T-helper 2 cell treated with Interferon-gamma antibody and Interleukin-4, amounts not matched to agents 5 μg/mL and 100 μg/mL, for 36 hours (primary cell): ENCODE measurements around the gene PLPP3.

ENCODE experiments used
- DNase-seq: peaks from one replicate; pipeline ENCODE4 v3.0.0; 2021; ENCODE audit warnings: low spot score
- H3K27ac Mint-ChIP-seq: one replicate; pipeline ENCODE4 v1.8.0; 2021; ENCODE audit warnings: mild to moderate bottlenecking, mixed read lengths
- H3K27me3 Mint-ChIP-seq: one replicate; pipeline ENCODE4 v1.8.0; 2021; ENCODE audit warnings: low read depth, mixed read lengths
- H3K36me3 Mint-ChIP-seq: one replicate; pipeline ENCODE4 v1.8.0; 2021; ENCODE audit warnings: low read depth, mixed read lengths
- H3K4me1 Mint-ChIP-seq: one replicate; pipeline ENCODE4 v1.8.0; 2021; ENCODE audit warnings: low read depth, mixed read lengths
- H3K4me3 Mint-ChIP-seq: one replicate; pipeline ENCODE4 v1.8.0; 2022; ENCODE audit warnings: mild to moderate bottlenecking, moderate library complexity, mixed read lengths
- H3K9me3 Mint-ChIP-seq: one replicate; pipeline ENCODE4 v1.8.0; 2021; ENCODE audit warnings: mixed read lengths

Gene PLPP3

GRCh38 chr1:56569661-56570060 lies 9.7 kb downstream of the PLPP3 start:
- Mint-ChIP-seq H3K9me3 (no peaks in the 10 kb centered on the region), H3K36me3 (no peaks in the 10 kb centered on the region), H3K4me1 (no peaks in the 10 kb centered on the region), H3K4me3 (no peak overlapping the region), H3K27me3 (peaks cover 4% of the 10 kb centered on the region), H3K27ac (no peak overlapping the region)
- DNase-seq = no peak

GRCh38 chr1:56566994-56567393 lies 12.4 kb downstream of the PLPP3 start:
- Mint-ChIP-seq H3K36me3 (no peaks in the 10 kb centered on the region), H3K27me3 (peaks cover 2% of the 10 kb centered on the region), H3K4me3 (no peak overlapping the region), H3K4me1 (no peaks in the 10 kb centered on the region), H3K27ac (no peak overlapping the region), H3K9me3 (no peaks in the 10 kb centered on the region)
- no peak for DNase-seq

GRCh38 chr1:56566061-56566744 lies 13.2 kb downstream of the PLPP3 start:
- Mint-ChIP-seq H3K4me1 (no peaks in the 10 kb centered on the region), H3K36me3 (no peaks in the 10 kb centered on the region), H3K9me3 (no peaks in the 10 kb centered on the region), H3K4me3 (no peak overlapping the region), H3K27me3 (peaks cover 2% of the 10 kb centered on the region), H3K27ac (no peak overlapping the region)
- DNase-seq = no peak

- Mint-ChIP-seq H3K27ac (no peak overlapping the region), H3K4me1 (no peaks in the 10 kb centered on the region), H3K9me3 (no peaks in the 10 kb centered on the region), H3K27me3 (peaks cover 2% of the 10 kb centered on the region), H3K36me3 (no peaks in the 10 kb centered on the region), H3K4me3 (no peak overlapping the region)
- DNase-seq = no peak
Observed at GRCh38 chr1:56564615-56565014, 14.7 kb downstream of the PLPP3 start.

- Mint-ChIP-seq H3K9me3 (no peaks in the 10 kb centered on the region), H3K27me3 (peaks cover 2% of the 10 kb centered on the region)
Observed at GRCh38 chr1:56563568-56563967, 15.8 kb downstream of the PLPP3 start.

GRCh38 chr1:56562891-56563452 lies 16.4 kb downstream of the PLPP3 start:
- Mint-ChIP-seq H3K4me3 (no peak overlapping the region), H3K4me1 (no peaks in the 10 kb centered on the region), H3K27ac (no peak overlapping the region), H3K27me3 (peaks cover 2% of the 10 kb centered on the region), H3K36me3 (no peaks in the 10 kb centered on the region), H3K9me3 (no peaks in the 10 kb centered on the region)
- DNase-seq = no peak

More at GRCh38 chr1:56563568-56563967, 15.8 kb downstream of the PLPP3 start:
- no peak for DNase-seq
- H3K4me3 Mint-ChIP-seq = no peak overlapping the region
- H3K27ac Mint-ChIP-seq = no peak overlapping the region
- no peaks in the 10 kb centered on the region for H3K36me3 Mint-ChIP-seq
- no peaks in the 10 kb centered on the region for H3K4me1 Mint-ChIP-seq

- Mint-ChIP-seq H3K27ac (no peak overlapping the region), H3K9me3 (no peaks in the 10 kb centered on the region), H3K4me3 (no peak overlapping the region), H3K4me1 (no peaks in the 10 kb centered on the region), H3K36me3 (no peaks in the 10 kb centered on the region), H3K27me3 (peaks cover 2% of the 10 kb centered on the region)
- no peak for DNase-seq
Observed at GRCh38 chr1:56561227-56562019, 17.9 kb downstream of the PLPP3 start.

GRCh38 chr1:56557746-56558145 lies 21.6 kb downstream of the PLPP3 start:
- Mint-ChIP-seq H3K36me3 (no peaks in the 10 kb centered on the region), H3K4me1 (no peaks in the 10 kb centered on the region), H3K27ac (no peak overlapping the region), H3K27me3 (no peaks in the 10 kb centered on the region), H3K9me3 (no peaks in the 10 kb centered on the region), H3K4me3 (no peak overlapping the region)
- DNase-seq = no peak

- DNase-seq = no peak
- Mint-ChIP-seq H3K36me3 (no peaks in the 10 kb centered on the region), H3K9me3 (no peaks in the 10 kb centered on the region)
Observed at GRCh38 chr1:56555448-56555847, 23.9 kb downstream of the PLPP3 start.

GRCh38 chr1:56553046-56553445 lies 26.3 kb downstream of the PLPP3 start:
- Mint-ChIP-seq H3K27ac (no peak overlapping the region), H3K4me3 (no peak overlapping the region), H3K4me1 (no peaks in the 10 kb centered on the region), H3K27me3 (no peaks in the 10 kb centered on the region), H3K9me3 (no peaks in the 10 kb centered on the region), H3K36me3 (no peaks in the 10 kb centered on the region)
- DNase-seq = no peak

More at GRCh38 chr1:56555448-56555847, 23.9 kb downstream of the PLPP3 start:
- Mint-ChIP-seq H3K4me1 (no peaks in the 10 kb centered on the region), H3K4me3 (no peak overlapping the region), H3K27ac (no peak overlapping the region), H3K27me3 (no peaks in the 10 kb centered on the region)

- Mint-ChIP-seq H3K4me1 (no peaks in the 10 kb centered on the region), H3K9me3 (no peaks in the 10 kb centered on the region)
Observed at GRCh38 chr1:56552349-56552748, 27.0 kb downstream of the PLPP3 start.

GRCh38 chr1:56551691-56552090 lies 27.7 kb downstream of the PLPP3 start:
- Mint-ChIP-seq H3K27ac (no peak overlapping the region), H3K9me3 (no peaks in the 10 kb centered on the region), H3K4me1 (no peaks in the 10 kb centered on the region), H3K4me3 (no peak overlapping the region), H3K27me3 (no peaks in the 10 kb centered on the region), H3K36me3 (no peaks in the 10 kb centered on the region)
- DNase-seq = no peak

More at GRCh38 chr1:56552349-56552748, 27.0 kb downstream of the PLPP3 start:
- H3K36me3 Mint-ChIP-seq = no peaks in the 10 kb centered on the region
- no peaks in the 10 kb centered on the region for H3K27me3 Mint-ChIP-seq
- no peak overlapping the region for H3K27ac Mint-ChIP-seq
- no peak for DNase-seq
- no peak overlapping the region for H3K4me3 Mint-ChIP-seq

- Mint-ChIP-seq H3K9me3 (no peaks in the 10 kb centered on the region), H3K4me3 (no peak overlapping the region), H3K36me3 (no peaks in the 10 kb centered on the region), H3K27ac (no peak overlapping the region), H3K27me3 (no peaks in the 10 kb centered on the region), H3K4me1 (no peaks in the 10 kb centered on the region)
- no peak for DNase-seq
Observed at GRCh38 chr1:56550859-56551188, 28.5 kb downstream of the PLPP3 start.

GRCh38 chr1:56550138-56550858 lies 29.1 kb downstream of the PLPP3 start:
- Mint-ChIP-seq H3K4me3 (no peak overlapping the region), H3K27me3 (no peaks in the 10 kb centered on the region), H3K9me3 (no peaks in the 10 kb centered on the region), H3K36me3 (no peaks in the 10 kb centered on the region), H3K27ac (no peak overlapping the region), H3K4me1 (no peaks in the 10 kb centered on the region)
- DNase-seq = no peak
